SK-N-MC (cell line): Measurements from ENCODE around the gene SPATA6L.

Experiments used
- DNase-seq: peaks from one replicate; pipeline ENCODE4 v3.0.0-alpha.2; 2011; ENCODE audit warnings: low read depth, low spot score
- H3K27ac ChIP-seq: fragments of 200-600 bp; sonication (generic); 2 replicates; pipeline ENCODE4 v1.5.1; 2016; ENCODE audit warnings: mixed run types
- H3K36me3 ChIP-seq: fragments of 200-600 bp; sonication (generic); 2 replicates; pipeline ENCODE4 v1.6.1; 2017; ENCODE audit warnings: antibody characterized with exemption, low read length, mixed read lengths; ENCODE audit not compliant: insufficient read depth
- H3K4me3 ChIP-seq: fragments of 200-600 bp; sonication (generic); 2 replicates; pipeline ENCODE4 v1.5.1; 2016
- H3K9ac ChIP-seq: fragments of 200-600 bp; sonication (generic); 2 replicates; pipeline ENCODE4 v1.8.0; 2017; ENCODE audit warnings: mixed run types, mixed read lengths; ENCODE audit not compliant: insufficient read length
- H3K9me3 ChIP-seq: fragments of 200-600 bp; sonication (generic); 2 replicates; pipeline ENCODE4 v1.6.1; 2017; ENCODE audit warnings: low read depth, mild to moderate bottlenecking, antibody characterized with exemption, low read length, moderate library complexity, mixed read lengths
- EZH2 ChIP-seq: fragments of 200-600 bp; sonication (generic); IDR thresholded peaks from one replicate; pipeline ENCODE4 v1.6.1; 2017; ENCODE audit warnings: antibody characterized with exemption
- FOXP2 ChIP-seq: optimal IDR thresholded peaks from 2 replicates; pipeline ENCODE3; 2011; ENCODE audit warnings: mild to moderate bottlenecking, moderate library complexity; ENCODE audit not compliant: insufficient read depth; ENCODE audit errors: extremely low read length, control extremely low read depth
- POLR2AphosphoS5 ChIP-seq: IDR thresholded peaks from 2 replicates; pipeline ENCODE4 v1.6.1; 2012; ENCODE audit warnings: mild to moderate bottlenecking, low read depth, low read length, borderline replicate concordance

Gene SPATA6L

DNA sequence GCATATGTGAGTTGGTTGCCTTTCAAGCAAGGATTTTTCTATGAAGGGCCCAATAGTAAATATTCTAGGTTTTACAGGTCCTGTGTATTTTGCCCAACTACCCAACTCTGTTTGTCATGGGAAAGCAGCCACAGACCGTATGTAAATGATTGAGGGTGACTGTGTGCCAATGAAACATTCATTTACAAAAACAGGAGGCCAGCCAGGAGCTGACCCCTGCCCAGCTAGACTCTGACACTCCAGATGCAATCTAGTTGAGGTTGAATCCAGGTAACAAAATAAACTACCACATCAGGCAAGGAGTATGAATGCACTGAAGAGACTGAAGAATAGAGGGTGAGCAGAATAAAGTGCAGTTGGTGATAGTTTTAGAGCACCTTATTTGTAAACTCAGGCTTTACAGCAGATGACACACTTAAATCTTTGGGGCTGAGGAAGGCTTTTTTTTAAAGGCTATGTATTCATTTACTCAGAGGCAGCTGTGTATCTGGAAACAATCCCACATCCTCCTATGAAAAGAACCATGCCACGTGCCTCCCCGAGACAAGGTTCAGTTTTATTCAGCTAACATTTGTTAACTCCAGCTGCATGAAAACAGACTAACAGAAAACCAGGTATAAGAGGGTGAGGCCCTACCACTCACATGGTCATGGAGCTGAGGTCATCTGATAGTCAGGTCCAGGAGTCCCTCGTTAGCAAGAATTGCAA lies 115.3 kb downstream of the SPATA6L start:
- no peaks in the 10 kb centered on the region for H3K36me3 ChIP-seq
- no peak for DNase-seq
- H3K9me3 ChIP-seq, result no peaks in the 10 kb centered on the region
- H3K9ac ChIP-seq, result no peak overlapping the region
- no peak overlapping the region for H3K4me3 ChIP-seq
- no peak overlapping the region for H3K27ac ChIP-seq
- TF ChIP-seq FOXP2, result no peak
- TF ChIP-seq POLR2AphosphoS5, result no peak
- no peak for TF ChIP-seq EZH2

DNA sequence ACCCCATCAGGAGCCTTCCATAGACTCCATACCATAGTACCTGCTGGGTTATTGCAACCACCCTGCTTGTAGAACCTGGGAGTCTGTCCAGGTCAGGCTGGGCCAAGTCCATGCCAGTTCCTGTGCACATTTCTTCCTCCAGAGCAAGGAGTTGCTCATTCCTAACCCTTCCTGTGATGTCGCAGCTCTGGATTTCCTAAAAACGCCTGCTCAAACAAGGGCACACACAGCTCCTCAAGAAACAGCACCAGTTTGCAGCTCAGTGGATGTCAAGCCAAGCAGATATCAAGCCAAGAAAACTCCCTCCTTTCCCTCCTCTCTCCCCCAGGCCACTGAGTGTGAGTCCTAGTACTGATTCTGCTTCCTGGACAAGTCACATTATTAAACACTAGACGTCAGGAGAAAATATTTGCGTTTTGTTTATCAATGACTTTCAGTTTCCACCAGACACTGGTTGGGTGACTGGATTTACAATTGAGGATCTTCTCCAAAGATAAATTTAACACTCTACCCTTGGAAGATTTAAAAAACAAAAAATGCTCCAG lies 116.5 kb downstream of the SPATA6L start:
- DNase-seq, result no peak
- Histone ChIP-seq H3K4me3 (no peak overlapping the region), H3K27ac (no peak overlapping the region), H3K9ac (no peak overlapping the region), H3K9me3 (no peaks in the 10 kb centered on the region), H3K36me3 (no peaks in the 10 kb centered on the region)
- no peak for TF ChIP-seq FOXP2
- TF ChIP-seq EZH2, result no peak

DNA sequence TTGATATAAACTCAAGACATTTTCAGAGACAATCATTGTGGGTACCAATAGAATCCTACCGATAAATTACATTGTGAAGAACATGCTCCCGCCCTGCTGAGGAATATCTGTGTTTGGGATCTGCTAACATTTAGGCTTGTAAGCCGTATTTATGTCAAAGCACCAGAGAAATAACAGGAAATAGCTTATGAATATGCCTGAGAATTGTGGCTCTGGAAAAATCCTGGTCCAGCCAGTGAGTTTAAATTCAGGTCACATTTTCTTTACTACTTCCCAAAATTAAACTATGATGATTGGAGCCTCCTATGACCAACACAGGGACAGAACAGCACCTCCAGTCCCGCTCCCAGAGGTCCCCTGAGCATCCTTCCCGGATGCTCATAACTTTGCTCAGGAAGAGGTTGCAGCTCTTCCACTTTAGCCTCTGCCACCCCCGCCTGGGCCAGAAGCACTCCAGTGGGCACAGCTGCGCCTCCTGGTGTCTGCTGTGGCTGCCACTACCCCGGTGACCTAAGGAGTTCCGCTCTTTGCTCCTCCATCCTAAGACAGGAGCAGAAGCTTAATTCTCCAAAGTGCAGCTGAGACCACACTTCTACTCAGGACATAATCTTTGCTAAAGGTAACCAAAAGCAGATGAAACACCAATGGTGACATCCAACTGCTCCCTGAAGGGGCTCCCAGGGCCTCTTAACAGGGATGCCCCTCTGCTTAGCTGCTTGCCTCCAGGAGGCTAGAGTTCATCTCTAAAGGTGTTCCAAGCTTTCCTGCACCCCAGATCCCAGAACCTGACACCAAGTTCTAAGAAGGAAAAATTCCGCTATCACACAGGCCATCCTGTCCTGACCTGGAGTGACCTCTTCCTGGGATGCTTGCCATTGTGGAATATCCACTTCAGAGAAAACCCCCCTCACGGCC lies 117.2 kb downstream of the SPATA6L start:
- Histone ChIP-seq H3K27ac (no peak overlapping the region), H3K4me3 (no peak overlapping the region), H3K9me3 (no peaks in the 10 kb centered on the region), H3K36me3 (no peaks in the 10 kb centered on the region), H3K9ac (no peak overlapping the region)
- no peak for DNase-seq
- no peak for TF ChIP-seq POLR2AphosphoS5
- TF ChIP-seq EZH2, result no peak
- no peak for TF ChIP-seq FOXP2
